ENCODE data around the gene HELZ.

DNA sequence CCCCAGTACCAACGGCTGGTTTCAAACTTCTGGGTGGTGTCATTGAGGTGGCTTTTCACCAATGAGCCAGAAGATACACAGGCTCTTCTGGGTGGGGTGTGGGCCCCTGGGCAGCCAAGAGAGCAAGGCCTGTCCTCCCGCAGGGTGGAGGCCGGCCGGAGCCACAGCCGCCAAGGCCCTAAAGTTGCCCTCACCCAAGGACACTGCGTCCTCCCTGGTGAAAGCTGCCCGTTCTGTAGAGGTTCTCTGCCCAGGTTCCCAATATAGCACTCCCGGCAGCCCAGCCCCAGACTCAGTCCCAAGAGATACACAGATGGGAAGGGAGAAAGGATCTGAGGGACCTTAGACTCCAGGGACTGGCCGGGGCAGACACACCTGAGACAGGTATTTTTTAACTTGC, 211.4 kb downstream of the HELZ start:
- TF ChIP-seq, protein P1, sequence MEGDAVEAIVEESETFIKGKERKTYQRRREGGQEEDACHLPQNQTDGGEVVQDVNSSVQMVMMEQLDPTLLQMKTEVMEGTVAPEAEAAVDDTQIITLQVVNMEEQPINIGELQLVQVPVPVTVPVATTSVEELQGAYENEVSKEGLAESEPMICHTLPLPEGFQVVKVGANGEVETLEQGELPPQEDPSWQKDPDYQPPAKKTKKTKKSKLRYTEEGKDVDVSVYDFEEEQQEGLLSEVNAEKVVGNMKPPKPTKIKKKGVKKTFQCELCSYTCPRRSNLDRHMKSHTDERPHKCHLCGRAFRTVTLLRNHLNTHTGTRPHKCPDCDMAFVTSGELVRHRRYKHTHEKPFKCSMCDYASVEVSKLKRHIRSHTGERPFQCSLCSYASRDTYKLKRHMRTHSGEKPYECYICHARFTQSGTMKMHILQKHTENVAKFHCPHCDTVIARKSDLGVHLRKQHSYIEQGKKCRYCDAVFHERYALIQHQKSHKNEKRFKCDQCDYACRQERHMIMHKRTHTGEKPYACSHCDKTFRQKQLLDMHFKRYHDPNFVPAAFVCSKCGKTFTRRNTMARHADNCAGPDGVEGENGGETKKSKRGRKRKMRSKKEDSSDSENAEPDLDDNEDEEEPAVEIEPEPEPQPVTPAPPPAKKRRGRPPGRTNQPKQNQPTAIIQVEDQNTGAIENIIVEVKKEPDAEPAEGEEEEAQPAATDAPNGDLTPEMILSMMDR (IDR thresholded peaks at IDR 0.05): no peak
- TF ChIP-seq EZH2 (IDR thresholded peaks at IDR 0.05; ENCODE audit: borderline replicate concordance, insufficient read depth, low read depth, low read length, poor library complexity, severe bottlenecking): no peak

All from B cell (primary cell).